ENCODE results near the gene MYO1G.

Gene MYO1G

DNA sequence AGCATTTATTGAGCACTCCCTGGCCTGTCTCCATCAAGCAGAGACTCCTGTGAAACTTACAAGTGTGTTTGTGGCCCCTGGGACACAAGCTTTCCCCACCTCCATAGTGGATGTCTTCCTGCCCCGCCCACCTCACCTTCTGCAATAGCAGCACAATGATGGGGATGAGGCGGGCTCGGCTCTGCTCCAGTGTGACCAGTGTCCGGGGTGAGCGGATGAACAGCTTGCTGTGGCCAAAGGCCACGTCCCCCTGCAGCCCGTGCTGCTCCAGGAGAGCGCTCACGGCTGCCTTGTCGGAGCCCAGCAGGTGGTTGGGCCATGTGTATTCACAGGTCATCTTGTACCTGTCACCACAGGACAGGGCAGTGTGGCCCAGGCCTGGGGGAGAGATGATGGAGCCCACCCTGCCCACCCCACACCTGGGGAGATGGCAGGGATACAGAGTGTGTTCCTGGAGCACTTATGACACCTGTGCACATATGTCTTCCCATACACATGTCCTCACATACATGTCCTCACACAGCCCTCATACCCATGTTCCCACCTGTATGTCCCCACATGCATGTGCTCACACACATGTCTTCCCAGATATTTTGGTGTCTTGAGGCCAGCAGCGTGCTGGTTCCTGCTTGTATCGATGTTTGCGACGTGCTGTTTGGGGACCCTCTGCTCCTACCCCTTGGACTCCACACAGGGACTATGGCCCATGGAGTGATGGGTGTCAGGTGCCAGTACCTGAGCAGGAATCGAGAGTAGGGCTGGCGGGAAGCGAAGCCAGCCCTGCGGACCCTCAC, 12.7 kb downstream of the MYO1G start:
- DNase-seq = no peak

DNA sequence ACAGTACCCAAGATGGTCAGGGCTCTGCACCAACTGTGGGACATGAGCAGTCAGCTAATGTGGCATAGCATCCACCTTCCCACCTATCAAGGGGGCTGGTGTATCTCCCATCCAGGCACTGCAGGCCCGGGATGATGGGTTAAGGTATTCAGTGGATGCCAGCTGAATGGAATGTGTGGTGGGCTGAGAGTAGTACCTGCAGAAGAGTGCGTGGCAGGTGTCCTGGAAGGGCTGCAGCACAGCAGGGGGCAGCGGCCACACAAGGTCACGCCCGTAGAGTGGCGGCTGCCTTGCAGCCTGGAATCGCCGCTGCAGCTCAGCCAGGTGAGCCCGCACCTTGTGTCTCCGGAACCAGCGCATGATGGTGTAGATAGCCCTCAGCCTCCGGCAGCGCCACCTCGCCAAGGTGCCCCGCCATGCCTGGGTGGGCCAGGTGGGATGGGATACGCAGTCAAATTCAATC, 13.3 kb downstream of the MYO1G start:
- no peak for DNase-seq

DNA sequence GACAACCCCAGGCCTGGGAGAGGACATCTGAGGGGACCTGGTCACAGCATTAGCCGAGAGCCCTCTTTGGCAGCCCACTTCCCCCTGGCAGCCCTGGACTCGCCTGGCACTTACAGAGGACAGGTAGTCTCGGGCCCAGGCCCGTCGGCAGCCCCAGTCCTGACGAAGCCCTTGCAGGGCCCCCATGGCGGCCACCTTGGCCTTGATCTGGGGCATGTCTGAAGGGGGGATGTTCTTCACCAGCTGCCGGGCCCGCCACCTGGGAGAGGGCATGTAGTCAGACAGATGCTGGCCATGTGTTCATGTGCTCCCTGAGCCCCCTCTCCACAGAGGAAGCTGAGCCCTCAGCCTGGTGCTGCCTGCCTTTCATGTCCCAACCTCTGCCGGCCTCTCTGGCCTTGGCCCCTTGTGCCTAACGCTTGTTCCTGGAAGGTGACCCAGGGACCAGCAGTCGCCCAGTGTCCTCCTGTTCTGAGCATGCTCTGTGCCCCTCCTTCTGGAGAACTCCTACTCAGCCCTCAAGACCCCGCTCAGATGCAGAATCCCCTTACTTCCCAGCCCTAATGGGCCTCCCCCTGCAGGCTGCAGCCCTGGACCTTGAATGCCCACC, 13.9 kb downstream of the MYO1G start:
- no peak for DNase-seq

DNA sequence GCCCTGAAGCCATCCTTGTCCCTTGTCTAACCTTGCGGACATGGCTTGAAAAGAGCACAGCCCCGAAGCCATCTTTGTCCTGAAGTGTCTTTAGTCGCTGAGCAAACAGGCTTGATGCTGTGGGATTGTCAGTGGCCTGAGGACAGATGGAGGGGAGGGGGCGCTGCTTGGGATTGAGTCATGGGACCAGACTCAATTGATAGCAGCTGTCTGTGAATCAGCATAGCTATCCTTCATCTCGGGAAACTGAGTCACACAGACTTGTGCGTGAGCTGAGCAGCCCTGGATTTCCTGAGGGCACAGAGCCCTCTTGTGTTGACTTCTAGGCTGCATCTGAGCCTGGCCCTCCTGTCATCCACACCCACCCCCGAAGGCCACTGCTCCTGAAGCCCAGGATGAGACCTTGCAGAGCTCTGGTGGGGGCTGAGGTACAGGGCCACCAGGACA, 14.4 kb downstream of the MYO1G start:
- DNase-seq = no peak

DNA sequence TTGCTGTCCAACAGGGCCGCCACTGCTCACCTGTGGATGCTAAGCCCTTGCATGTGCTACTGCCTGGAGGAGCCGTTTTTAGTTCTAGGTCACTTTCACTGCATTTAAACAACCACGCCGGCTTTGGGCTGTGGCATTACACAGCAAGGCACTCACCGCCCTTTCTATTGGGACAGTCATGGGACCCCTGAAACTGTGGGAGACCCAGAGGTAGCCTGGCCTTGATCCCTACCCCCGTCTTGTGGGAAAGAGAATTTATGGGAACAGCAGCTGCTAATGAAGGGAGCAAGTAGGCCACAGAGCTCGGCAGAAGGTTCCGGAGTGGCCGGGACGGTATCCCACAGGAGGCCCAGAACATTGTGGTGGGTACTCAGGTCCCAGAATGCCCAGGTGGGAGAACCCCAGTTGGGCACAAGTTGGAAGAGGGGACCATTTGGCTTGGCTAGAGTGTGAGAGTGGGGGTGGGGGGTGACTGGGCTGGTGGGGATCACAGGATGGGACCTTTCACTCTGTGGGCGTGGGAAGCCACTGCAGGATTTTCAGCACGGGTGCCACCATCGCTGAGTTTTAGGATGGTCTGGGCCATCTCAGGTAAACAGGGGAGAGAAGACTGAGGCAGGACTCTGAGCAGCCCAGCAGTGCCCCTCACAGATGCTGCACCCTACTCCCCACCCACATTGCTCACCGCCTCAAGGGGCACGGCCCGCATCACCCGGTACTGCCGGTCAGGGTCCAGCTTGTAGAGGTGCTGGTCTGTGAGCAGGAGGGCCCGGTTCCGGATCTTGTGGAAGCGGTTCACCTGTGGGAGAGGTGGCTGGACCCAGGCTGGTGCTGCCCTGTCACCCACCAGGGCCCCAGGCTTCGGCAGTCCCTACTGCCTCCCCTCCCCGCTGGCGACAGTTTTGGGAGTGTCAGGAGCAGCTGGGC, 15.2 kb downstream of the MYO1G start:
- DNase-seq = no peak

DNA sequence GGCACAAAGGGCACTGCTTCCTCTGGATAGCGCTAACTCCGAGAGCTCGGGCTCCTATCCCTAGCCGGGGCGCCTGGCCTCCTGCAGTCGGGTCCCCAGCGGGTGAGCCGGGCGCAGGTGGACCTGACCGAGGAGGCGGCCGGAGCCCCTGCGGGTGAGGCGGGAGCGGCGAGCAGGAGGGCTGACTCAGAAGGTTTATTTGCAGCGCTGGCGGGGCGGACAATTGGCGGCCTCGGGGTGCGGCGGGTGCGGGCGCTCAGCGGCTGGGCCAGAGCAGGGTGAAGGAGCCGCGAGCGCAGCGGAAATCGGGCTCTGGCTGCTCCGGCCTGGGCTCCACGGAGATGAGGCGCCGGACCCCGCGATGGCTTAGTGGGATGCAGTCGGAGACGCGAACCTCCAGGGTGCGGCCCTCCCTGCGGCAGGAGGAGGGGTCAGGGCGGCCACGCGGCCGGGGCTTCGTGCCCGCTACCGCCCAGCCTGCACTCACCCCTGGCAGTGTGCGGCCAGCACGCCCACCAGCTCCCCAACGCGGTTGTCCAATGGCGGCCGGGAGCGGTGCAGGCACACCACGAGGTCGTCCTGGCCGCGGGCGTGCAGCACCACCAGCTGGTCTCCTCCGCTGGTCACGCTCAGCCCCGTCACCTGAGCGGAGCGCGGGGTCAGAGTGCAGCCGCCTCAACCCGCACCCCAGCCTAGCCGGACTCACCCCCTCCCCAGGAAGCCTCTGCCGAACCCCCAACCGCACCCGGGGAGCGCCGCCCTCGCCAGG, 16.1 kb downstream of the MYO1G start:
- DNase-seq = no peak

DNA sequence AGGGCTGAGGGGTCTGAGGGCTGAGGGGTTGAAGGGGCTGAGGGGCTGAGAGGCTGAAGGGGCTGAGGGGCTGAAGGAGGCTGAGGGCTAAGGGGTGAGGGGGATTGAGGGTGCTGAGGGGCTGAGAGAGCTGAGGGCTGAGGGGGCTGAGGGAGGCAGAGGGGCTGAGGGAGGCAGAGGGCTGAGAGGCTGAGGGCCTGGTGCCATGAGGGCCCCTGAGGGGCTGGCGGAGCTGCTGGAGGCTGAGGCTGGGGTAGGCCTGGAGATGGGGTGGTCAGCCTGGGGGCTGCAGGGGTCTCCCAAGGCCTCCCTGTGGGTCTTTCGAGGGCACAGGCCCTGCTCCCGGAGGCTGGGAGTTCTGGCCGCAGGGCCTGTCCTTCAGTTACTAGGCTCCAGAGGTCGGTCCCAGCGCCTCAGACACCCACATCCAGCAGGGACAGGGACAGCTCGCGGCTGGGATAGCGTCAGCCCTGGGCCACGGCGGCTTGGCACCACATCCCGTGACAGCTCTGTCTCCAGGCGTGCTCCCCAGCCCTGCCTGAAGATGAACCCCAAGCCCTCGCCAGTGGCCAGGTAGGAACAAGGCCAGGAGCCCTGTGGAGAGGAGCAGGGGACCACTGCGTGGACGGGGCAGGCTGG, 16.9 kb downstream of the MYO1G start:
- DNase-seq = no peak

DNA sequence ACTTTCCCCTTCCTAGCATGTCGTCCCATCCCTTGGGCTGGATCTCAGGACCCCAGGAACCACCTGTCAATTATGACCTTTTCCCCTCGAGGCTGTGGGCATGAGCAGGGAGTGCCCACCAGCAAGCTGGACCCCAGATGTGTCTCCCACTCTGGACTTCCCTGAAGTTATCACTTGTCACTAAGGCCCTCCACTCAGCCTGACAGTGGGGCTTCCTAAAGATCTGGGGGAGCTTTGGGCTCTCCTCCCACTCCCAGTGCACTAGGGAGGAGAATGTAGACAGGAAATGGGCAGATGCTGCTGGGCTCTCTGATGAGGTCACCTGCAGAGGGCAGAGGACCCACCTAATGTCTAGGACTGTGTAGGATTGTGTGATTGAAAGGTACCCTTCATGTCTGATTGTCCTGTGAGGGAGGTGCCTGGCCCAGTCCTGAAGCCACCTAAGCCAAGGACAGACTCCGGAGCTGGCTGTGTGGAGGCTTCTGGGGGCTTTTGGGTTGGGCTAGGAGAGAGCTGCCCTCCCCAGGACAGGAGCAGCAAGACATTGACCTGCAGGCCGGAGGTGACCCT, 18.7 kb downstream of the MYO1G start:
- no peak for DNase-seq

DNA sequence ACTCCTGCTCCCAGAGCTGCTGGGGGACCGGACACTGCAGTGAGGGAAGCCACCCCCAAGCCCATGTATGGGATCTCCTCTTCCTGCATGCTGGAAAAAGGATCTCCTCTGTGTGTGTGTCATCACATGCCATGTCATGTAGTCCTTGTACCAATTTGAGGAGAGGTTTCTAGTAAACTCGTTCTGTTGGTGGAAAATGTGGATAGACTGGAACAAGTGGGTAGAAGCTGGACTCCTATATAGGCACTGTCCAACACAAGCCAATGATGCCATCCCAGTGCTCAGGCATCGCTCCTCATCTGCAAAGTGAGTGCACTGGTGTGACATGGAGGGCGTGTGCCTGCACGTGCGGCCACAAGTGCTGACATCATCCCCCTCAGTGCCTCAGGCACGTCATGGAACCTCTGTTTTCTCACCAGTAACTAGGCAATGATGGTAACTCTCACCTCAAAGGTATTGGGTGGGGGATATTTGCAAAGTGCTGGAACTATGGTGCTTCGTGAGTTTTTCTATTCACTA, 19.3 kb downstream of the MYO1G start:
- DNase-seq = peak; percentile 39

DNA sequence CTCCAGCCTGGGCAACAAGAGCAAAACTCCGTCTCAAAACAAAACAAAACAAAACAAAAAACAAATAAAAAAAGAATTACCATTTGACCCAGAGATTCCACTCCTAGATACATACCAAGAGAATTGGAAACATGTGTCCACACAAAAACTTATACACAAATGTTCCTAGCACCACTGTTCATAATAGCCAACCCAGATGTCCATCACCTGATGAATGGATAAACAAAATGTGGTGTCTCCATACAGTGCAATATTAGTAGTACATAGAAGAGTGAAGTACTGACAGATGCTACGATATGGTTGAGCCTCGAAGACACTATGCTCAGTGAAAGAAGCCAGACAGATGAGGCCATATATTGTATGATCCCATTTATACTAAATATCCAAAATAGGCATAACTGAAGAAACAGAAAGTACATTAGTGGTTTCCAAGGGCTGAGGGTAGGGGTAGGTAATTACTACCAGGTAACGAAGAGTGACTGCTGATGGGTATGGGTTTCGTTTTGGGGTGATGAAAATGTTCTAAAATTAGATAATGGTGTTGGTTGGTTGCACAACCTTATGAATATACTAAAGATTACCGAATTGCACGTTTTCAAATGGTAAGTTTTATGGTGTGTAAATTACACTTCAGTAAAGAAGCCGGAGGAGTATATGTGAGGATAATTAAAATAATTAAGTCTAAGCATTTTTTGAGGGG, 20.0 kb downstream of the MYO1G start:
- no peak for DNase-seq

DNA sequence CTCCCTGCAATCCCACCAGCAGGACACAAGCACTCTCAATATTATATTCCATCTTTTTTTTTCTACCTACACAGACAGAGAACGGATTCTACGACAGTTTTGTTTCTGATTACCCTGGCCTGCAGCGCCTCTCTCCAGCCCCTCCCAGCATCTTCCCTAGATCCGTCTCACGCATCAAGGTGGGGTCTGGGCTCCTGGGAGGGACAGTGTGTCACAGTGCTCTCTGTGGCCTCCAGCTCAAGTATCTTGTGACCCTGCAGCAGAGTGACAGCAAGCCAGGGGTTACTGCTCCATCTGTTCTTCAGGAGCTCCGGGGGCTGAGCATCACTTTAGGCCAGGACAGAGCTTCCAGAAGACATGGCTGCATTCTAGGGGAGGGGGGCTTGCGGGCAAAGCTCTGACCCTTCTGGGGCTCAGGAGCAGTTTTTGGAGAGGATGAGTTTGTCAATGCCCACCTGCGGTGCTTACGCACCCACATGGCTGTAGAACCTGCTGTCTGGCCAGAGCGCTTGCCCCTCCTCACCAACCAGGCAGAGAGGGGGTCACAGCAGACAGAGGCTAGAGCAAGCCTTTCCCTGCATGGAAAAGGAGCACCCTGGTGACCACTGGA, 22.6 kb downstream of the MYO1G start:
- DNase-seq = no peak

DNA sequence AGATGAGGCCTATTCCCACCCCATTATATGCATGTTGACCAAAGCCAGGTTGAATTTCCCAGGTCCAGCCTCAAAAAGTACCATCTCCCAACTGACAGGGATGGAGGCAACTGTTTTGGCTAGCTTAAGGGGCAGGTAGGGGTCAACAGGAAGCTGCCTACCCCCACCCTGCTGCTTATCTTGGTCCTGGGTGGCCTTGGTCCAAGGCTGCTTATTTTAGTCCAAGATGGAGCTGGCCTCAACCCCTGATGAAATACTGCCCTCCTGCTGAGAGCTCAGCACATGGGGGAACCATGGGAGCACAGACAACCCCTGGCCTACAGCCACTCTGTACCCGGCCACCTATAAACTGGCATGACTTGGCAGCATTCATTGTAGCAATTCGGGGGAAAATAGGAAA, 23.1 kb downstream of the MYO1G start:
- DNase-seq = no peak

DNA sequence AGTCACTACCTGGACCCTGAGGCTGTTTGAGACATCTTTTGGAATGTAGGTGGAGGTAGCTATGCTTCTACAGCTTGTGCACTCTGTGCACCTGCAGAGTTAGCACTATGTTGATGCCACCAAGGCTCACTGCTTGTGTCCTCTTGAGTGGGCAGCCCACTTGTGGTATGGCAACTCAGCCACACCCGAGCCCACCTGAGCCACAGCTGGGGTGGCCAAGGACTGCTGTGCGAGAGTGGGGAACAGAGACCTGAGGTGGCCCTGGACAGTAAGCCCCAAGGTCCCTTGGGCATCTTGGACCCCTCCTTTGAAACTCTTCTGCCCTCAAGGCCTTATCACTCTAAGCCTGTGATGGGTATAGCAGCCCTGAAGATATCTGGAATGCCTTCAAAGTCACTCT, 25.7 kb downstream of the MYO1G start:
- no peak for DNase-seq

DNA sequence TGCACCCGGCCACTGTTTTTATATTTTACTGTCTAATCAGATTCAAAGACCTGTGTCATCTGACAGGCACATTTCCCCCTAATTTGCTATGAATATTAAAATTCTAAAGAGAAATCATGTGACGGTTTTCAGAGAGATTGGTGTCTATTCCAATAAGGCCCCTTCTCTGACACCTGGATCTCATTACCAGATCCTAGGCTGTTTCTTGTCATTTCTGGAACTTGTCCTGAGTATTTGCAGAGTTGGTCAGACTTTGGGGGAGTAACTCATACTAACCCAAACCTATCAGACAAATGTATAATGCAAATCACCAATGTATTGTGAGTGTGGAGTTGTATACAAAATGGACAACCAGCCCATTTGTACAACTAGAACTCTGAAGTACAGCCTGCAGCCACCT, 29.5 kb downstream of the MYO1G start:
- no peak for DNase-seq

DNA sequence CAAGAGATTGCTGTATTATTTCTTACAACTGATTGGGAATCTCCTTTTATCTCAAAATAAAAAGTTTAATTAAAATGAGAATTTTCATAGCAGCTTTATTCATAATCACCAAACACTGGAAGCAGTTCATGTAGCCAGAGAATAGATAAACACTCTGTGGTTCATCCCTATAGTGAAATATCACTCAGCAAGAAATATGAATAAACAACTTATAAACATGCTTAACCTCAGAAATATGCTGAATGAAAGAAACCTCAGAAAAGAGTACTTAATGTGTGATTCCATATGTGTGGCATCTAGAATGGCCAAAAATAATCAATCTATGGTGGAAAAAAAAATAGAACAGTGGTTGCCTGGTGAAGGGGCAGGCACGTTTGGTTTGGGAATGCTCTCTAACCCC, 33.3 kb downstream of the MYO1G start:
- DNase-seq = no peak

DNA sequence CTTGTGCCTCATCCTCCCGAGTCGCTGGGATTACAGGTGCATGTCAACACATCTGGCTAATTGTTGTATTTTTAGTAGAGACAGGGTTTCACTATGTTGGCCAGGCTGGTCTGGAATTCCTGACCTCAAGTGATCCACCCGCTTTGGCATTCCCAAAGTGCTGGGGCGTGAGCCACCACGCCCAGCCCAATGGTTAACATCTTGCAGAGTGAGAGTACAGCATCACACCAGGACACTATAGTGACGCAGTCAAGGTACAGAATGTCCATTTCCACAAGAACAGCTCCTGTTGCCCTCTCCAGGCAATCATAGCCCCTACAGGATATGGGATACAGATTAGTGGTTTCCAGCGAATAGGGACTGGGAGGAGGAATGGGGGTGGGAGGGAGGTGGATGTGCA, 34.0 kb downstream of the MYO1G start:
- no peak for DNase-seq

DNA sequence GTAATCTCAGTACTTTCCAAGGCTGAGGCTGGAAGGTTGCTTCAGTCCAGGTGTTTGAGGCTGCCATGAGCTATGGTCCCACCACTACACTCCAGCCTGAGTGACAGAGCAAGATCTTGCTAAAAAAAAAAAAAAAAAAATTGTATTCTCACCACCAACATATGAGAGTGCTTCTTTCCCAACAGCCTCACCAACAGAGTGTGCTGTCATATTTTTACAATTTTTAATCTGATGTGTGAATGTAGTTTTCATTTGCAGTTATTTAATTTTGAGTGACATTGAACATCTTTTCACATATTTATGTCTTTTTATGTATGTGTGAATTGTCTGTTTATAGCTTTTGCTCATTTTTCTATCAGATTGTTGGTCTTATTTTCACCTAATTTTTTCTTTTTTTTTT, 35.2 kb downstream of the MYO1G start:
- DNase-seq = no peak

DNA sequence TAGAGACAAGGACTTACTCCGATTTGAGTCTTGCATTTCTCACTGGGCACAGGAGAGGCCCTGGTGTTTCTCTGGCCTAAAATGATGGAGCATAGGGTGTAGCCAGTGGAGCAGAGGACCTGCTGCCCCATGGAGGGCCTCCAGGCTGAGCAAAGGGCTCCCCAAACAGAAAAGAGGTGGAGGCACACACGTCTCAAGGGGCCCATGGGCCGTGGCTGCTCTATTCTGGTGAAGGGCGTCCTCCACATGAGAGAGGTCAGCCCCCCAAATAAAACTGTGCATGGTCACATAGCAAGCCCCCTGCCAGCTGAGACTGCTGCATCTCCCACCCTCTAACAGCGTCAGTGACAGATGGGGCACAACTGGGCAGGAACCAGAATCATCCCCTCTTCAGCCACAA, 41.4 kb downstream of the MYO1G start:
- no peak for DNase-seq

DNA sequence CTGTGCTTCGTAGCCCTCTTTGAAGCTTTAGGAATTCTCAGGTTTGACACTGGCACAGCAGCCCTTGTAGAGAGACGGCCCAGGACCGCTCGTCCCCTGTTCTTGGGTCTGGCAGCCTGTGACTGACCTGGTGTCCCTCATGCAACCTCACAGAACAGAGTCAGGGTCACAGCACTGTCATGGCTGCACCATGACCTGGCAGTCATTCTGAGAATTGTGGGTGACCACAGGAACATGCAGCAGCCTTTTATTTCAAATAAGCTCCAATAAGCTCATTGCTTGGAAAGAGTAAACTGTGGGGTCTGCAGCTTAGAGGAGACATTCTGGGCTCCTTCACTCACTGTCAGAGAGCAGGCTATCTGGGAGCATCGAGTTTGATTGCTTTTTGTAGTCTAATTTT, 42.5 kb downstream of the MYO1G start:
- no peak for DNase-seq

DNA sequence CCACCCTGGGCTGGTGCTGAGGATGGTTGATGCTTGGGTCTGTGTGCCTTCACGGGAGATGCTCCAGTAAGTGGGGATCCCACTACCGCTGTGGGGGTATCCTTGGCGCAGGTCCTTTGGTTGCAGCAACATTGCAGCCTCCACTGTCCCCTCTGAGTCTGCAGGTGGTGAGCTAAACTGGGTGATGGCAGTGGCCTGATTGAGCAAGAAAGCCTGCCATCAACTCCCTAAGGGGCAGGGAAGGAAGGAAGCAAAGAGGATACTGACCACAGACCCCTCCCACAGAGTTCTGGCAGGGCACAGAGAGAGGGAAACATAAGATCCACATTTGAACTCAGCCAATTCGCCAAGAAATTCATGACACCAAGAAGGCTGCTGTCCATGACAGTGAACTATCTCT, 43.2 kb downstream of the MYO1G start:
- DNase-seq = no peak

DNA sequence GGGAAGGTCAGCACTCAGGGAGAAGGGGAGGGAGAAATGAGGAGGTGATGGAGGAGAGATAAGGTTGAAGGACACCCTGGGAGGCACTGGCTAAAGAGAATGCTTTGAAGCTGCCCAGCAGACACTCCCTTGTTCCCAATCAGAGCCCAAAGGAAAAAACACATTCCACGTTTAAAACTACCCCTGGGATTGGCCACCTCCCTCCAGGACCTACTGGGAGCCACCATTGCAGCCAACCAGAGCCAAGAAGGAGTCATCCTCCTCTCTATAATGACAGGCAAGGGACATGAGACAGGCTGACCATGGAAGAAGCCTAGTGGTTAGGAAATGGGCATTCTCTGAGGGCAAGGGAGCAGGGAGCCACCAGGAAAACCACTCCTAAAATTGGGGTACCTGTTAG, 43.8 kb downstream of the MYO1G start:
- no peak for DNase-seq

Data from stimulated activated naive CD4-positive, alpha-beta T cell treated with Interleukin-2 at 50 U/mL for 16 hours (primary cell).